Activated T-cell treated with anti-CD3 and anti-CD28 coated beads, Interleukin-2, amount 50 U/mL, for 72 hours (primary cell): ENCODE results near the gene SORT1. TPM values are rescaled to one million over a fixed set of nuclear protein-coding genes. Genes with fewer than 3 reads are reported as not detected.

ENCODE experiments used
- ATAC-seq, 2 donors: fragments of 150-1000 bp; cut with Tn5 transposase; replicated peaks in 1 of 2; 2 replicates each; pipeline ENCODE4 v1.10.0; 2021; ENCODE audit warnings: moderate library complexity in 2 of 2, mild to moderate bottlenecking in 1 of 2
- DNase-seq, 2 donors: peaks; one replicate each; pipeline ENCODE4 v3.0.0; 2021 to 2022; ENCODE audit warnings: mixed read lengths in 1 of 2
- H3K27ac Mint-ChIP-seq: one replicate; pipeline ENCODE4 v1.8.0; 2022; ENCODE audit warnings: mild to moderate bottlenecking, moderate library complexity, mixed read lengths
- H3K27me3 Mint-ChIP-seq: one replicate; pipeline ENCODE4 v1.8.0; 2022; ENCODE audit warnings: low read depth, mixed read lengths
- H3K36me3 Mint-ChIP-seq, 2 donors: one replicate each; pipeline ENCODE4 v1.8.0; 2022; ENCODE audit warnings: mixed read lengths in 2 of 2, mild to moderate bottlenecking in 1 of 2; ENCODE audit not compliant: insufficient read depth in 2 of 2
- H3K4me1 Mint-ChIP-seq: one replicate; pipeline ENCODE4 v1.8.0; 2022; ENCODE audit warnings: low read depth, mixed read lengths
- H3K4me3 Mint-ChIP-seq, 2 donors: one replicate each; pipeline ENCODE4 v1.8.0; 2022; ENCODE audit warnings: mild to moderate bottlenecking in 2 of 2, mixed read lengths in 2 of 2, moderate library complexity in 2 of 2
- H3K9me3 Mint-ChIP-seq, 2 donors: one replicate each; pipeline ENCODE4 v1.8.0; 2022; ENCODE audit warnings: mixed read lengths in 2 of 2
- total RNA-seq, 2 donors: library from RNA; stranded (reverse); gene quantifications; one replicate each; pipeline ENCODE4 v1.2.3, GENCODE V29; 2022

SORT1 gene
- total RNA-seq, 2 donors from 2014 or later = 1.4 to 4.8 TPM

- Mint-ChIP-seq H3K4me3 (no peak overlapping the region), H3K27me3 (peaks cover 40% of the 10 kb centered on the region), H3K4me1 (peaks cover 31% of the 10 kb centered on the region), H3K36me3 (no peaks in the 10 kb centered on the region), H3K27ac (no peak overlapping the region), H3K9me3 (no peaks in the 10 kb centered on the region)
- DNase-seq = no peak
- no peak for ATAC-seq
Measured at GRCh38 chr1:109367626-109368025, 30.1 kb downstream of the SORT1 start.

GRCh38 chr1:109365642-109366204, 32.0 kb downstream of the SORT1 start:
- Mint-ChIP-seq H3K27me3 (peaks cover 45% of the 10 kb centered on the region), H3K4me1 (peaks cover 14% of the 10 kb centered on the region), H3K27ac (no peak overlapping the region), H3K9me3 (no peaks in the 10 kb centered on the region), H3K4me3 (no peak overlapping the region), H3K36me3 (no peaks in the 10 kb centered on the region)
- DNase-seq = no peak
- peak in 1 of 2 donors; percentile 44 for ATAC-seq

GRCh38 chr1:109361649-109362048, 36.1 kb downstream of the SORT1 start:
- Mint-ChIP-seq H3K9me3 (no peaks in the 10 kb centered on the region), H3K36me3 (no peaks in the 10 kb centered on the region), H3K4me1 (no peaks in the 10 kb centered on the region), H3K4me3 (no peak overlapping the region), H3K27me3 (peaks cover 20% of the 10 kb centered on the region), H3K27ac (no peak overlapping the region)
- no peak for ATAC-seq
- no peak for DNase-seq

GRCh38 chr1:109361069-109361468, 36.6 kb downstream of the SORT1 start:
- H3K4me3 Mint-ChIP-seq = no peak overlapping the region
- peaks cover 18% of the 10 kb centered on the region for H3K27me3 Mint-ChIP-seq
- no peak for ATAC-seq
- no peak overlapping the region for H3K27ac Mint-ChIP-seq
- H3K36me3 Mint-ChIP-seq = no peaks in the 10 kb centered on the region
- no peak for DNase-seq
- H3K4me1 Mint-ChIP-seq = no peaks in the 10 kb centered on the region
- no peaks in the 10 kb centered on the region for H3K9me3 Mint-ChIP-seq

- DNase-seq = no peak
- no peak overlapping the region for H3K27ac Mint-ChIP-seq
- H3K4me3 Mint-ChIP-seq = no peak overlapping the region
- H3K9me3 Mint-ChIP-seq = no peaks in the 10 kb centered on the region
- no peak for ATAC-seq
- H3K4me1 Mint-ChIP-seq = no peaks in the 10 kb centered on the region
- peaks cover 5% of the 10 kb centered on the region for H3K27me3 Mint-ChIP-seq
- no peaks in the 10 kb centered on the region for H3K36me3 Mint-ChIP-seq
Measured at GRCh38 chr1:109357616-109358015, 40.1 kb downstream of the SORT1 start.

- H3K27me3 Mint-ChIP-seq = peaks cover 1% of the 10 kb centered on the region
- no peak for ATAC-seq
- H3K4me1 Mint-ChIP-seq = no peaks in the 10 kb centered on the region
- no peak for DNase-seq
- no peaks in the 10 kb centered on the region for H3K36me3 Mint-ChIP-seq
- no peaks in the 10 kb centered on the region for H3K9me3 Mint-ChIP-seq
- no peak overlapping the region for H3K4me3 Mint-ChIP-seq
- no peak overlapping the region for H3K27ac Mint-ChIP-seq
Measured at GRCh38 chr1:109356915-109357314, 40.8 kb downstream of the SORT1 start.

- no peak overlapping the region for H3K4me3 Mint-ChIP-seq
- no peaks in the 10 kb centered on the region for H3K9me3 Mint-ChIP-seq
- no peak for DNase-seq
- no peak for ATAC-seq
- H3K4me1 Mint-ChIP-seq = no peaks in the 10 kb centered on the region
- H3K27ac Mint-ChIP-seq = no peak overlapping the region
- H3K27me3 Mint-ChIP-seq = no peaks in the 10 kb centered on the region
- no peaks in the 10 kb centered on the region for H3K36me3 Mint-ChIP-seq
Measured at GRCh38 chr1:109356505-109356904, 41.2 kb downstream of the SORT1 start.

GRCh38 chr1:109354929-109355328, 42.8 kb downstream of the SORT1 start:
- ATAC-seq (no peak), DNase-seq (no peak)
- no peaks in the 10 kb centered on the region for H3K36me3 Mint-ChIP-seq
- no peaks in the 10 kb centered on the region for H3K27me3 Mint-ChIP-seq
- no peak overlapping the region for H3K4me3 Mint-ChIP-seq
- H3K4me1 Mint-ChIP-seq = no peaks in the 10 kb centered on the region
- H3K9me3 Mint-ChIP-seq = no peaks in the 10 kb centered on the region
- H3K27ac Mint-ChIP-seq = no peak overlapping the region

GRCh38 chr1:109351457-109351856, 46.3 kb downstream of the SORT1 start:
- no peak overlapping the region for H3K27ac Mint-ChIP-seq
- ATAC-seq (no peak), DNase-seq (no peak)
- no peak overlapping the region for H3K4me3 Mint-ChIP-seq
- H3K9me3 Mint-ChIP-seq = no peaks in the 10 kb centered on the region
- H3K27me3 Mint-ChIP-seq = no peaks in the 10 kb centered on the region
- no peaks in the 10 kb centered on the region for H3K4me1 Mint-ChIP-seq
- no peaks in the 10 kb centered on the region for H3K36me3 Mint-ChIP-seq

- H3K9me3 Mint-ChIP-seq = no peaks in the 10 kb centered on the region
- H3K27ac Mint-ChIP-seq = no peak overlapping the region
- H3K4me3 Mint-ChIP-seq = no peak overlapping the region
- H3K4me1 Mint-ChIP-seq = no peaks in the 10 kb centered on the region
- no peaks in the 10 kb centered on the region for H3K36me3 Mint-ChIP-seq
- H3K27me3 Mint-ChIP-seq = no peaks in the 10 kb centered on the region
- ATAC-seq (no peak), DNase-seq (no peak)
Measured at GRCh38 chr1:109350655-109351054, 47.1 kb downstream of the SORT1 start.

- no peaks in the 10 kb centered on the region for H3K36me3 Mint-ChIP-seq
- H3K4me3 Mint-ChIP-seq = no peak overlapping the region
- no peak for DNase-seq
- no peak for ATAC-seq
- H3K27me3 Mint-ChIP-seq = no peaks in the 10 kb centered on the region
- H3K27ac Mint-ChIP-seq = no peak overlapping the region
- no peaks in the 10 kb centered on the region for H3K9me3 Mint-ChIP-seq
- H3K4me1 Mint-ChIP-seq = no peaks in the 10 kb centered on the region
Measured at GRCh38 chr1:109350182-109350581, 47.5 kb downstream of the SORT1 start.

GRCh38 chr1:109347511-109347910, 50.2 kb downstream of the SORT1 start:
- H3K27ac Mint-ChIP-seq = no peak overlapping the region
- no peaks in the 10 kb centered on the region for H3K27me3 Mint-ChIP-seq
- no peaks in the 10 kb centered on the region for H3K36me3 Mint-ChIP-seq
- DNase-seq = no peak
- H3K9me3 Mint-ChIP-seq = no peaks in the 10 kb centered on the region
- no peak overlapping the region for H3K4me3 Mint-ChIP-seq
- H3K4me1 Mint-ChIP-seq = no peaks in the 10 kb centered on the region
- no peak for ATAC-seq

- H3K4me1 Mint-ChIP-seq = no peaks in the 10 kb centered on the region
- H3K4me3 Mint-ChIP-seq = no peak overlapping the region
- H3K27me3 Mint-ChIP-seq = no peaks in the 10 kb centered on the region
- no peaks in the 10 kb centered on the region for H3K36me3 Mint-ChIP-seq
- ATAC-seq (no peak), DNase-seq (no peak)
- no peak overlapping the region for H3K27ac Mint-ChIP-seq
- H3K9me3 Mint-ChIP-seq = no peaks in the 10 kb centered on the region
Measured at GRCh38 chr1:109341944-109342930, 55.5 kb downstream of the SORT1 start.
